ENCODE results near the gene SOX18. TPM values are rescaled to one million over a fixed set of nuclear protein-coding genes. Genes with fewer than 3 reads are reported as not detected.

Gene SOX18
- total RNA-seq, 1 donor = under 0.01 TPM

GRCh38 chr20:64095455-64095854, 46.0 kb upstream of the SOX18 start:
- no peaks in the 10 kb centered on the region for H3K4me1 ChIP-seq (ENCODE audit: insufficient read depth, low read length)
- no peaks in the 10 kb centered on the region for H4K20me1 ChIP-seq (ENCODE audit: insufficient read depth, low read length)
- no peak overlapping the region for H3K4me2 ChIP-seq (ENCODE audit: insufficient read depth, low read length)
- no peaks in the 10 kb centered on the region for H3K36me3 ChIP-seq (ENCODE audit: insufficient read depth, low read length)
- H3K4me3 ChIP-seq (ENCODE audit: insufficient read depth, low read length) = no peak overlapping the region
- no peaks in the 10 kb centered on the region for H3K9me3 ChIP-seq (ENCODE audit: low read depth, low read length)
- no peak overlapping the region for H2AFZ ChIP-seq (ENCODE audit: low read length)
- H3K27me3 ChIP-seq (ENCODE audit: insufficient read depth, low read length) = peaks cover 2% of the 10 kb centered on the region
- DNase-seq (ENCODE audit: insufficient read length, low spot score, missing footprints) = no peak
- TF ChIP-seq CTCF (IDR thresholded peaks at IDR 0.05; ENCODE audit: extremely low read depth, low read depth, low read length) = no peak
- H3K27ac ChIP-seq (ENCODE audit: low read depth, low read length) = no peak overlapping the region
- H3K79me2 ChIP-seq (ENCODE audit: insufficient read depth, low read length) = no peaks in the 10 kb centered on the region

- no peaks in the 10 kb centered on the region for H4K20me1 ChIP-seq (ENCODE audit: insufficient read depth, low read length)
- DNase-seq (ENCODE audit: insufficient read length, low spot score, missing footprints) = no peak
- no peaks in the 10 kb centered on the region for H3K79me2 ChIP-seq (ENCODE audit: insufficient read depth, low read length)
- no peaks in the 10 kb centered on the region for H3K4me1 ChIP-seq (ENCODE audit: insufficient read depth, low read length)
- no peaks in the 10 kb centered on the region for H3K36me3 ChIP-seq (ENCODE audit: insufficient read depth, low read length)
- no peak overlapping the region for H2AFZ ChIP-seq (ENCODE audit: low read length)
- no peak overlapping the region for H3K27ac ChIP-seq (ENCODE audit: low read depth, low read length)
- TF ChIP-seq CTCF (IDR thresholded peaks at IDR 0.05; ENCODE audit: extremely low read depth, low read depth, low read length) = no peak
- H3K4me3 ChIP-seq (ENCODE audit: insufficient read depth, low read length) = no peak overlapping the region
- H3K4me2 ChIP-seq (ENCODE audit: insufficient read depth, low read length) = no peak overlapping the region
- H3K27me3 ChIP-seq (ENCODE audit: insufficient read depth, low read length) = no peaks in the 10 kb centered on the region
- no peaks in the 10 kb centered on the region for H3K9me3 ChIP-seq (ENCODE audit: low read depth, low read length)
Observed at GRCh38 chr20:64093013-64093503, 43.6 kb upstream of the SOX18 start.

- H3K4me2 ChIP-seq (ENCODE audit: insufficient read depth, low read length) = no peak overlapping the region
- no peak for DNase-seq (ENCODE audit: insufficient read length, low spot score, missing footprints)
- H3K27me3 ChIP-seq (ENCODE audit: insufficient read depth, low read length) = peaks cover 2% of the 10 kb centered on the region
- no peak overlapping the region for H2AFZ ChIP-seq (ENCODE audit: low read length)
- no peak overlapping the region for H3K27ac ChIP-seq (ENCODE audit: low read depth, low read length)
- H3K4me1 ChIP-seq (ENCODE audit: insufficient read depth, low read length) = no peaks in the 10 kb centered on the region
- H3K36me3 ChIP-seq (ENCODE audit: insufficient read depth, low read length) = no peaks in the 10 kb centered on the region
- H3K79me2 ChIP-seq (ENCODE audit: insufficient read depth, low read length) = no peaks in the 10 kb centered on the region
- no peaks in the 10 kb centered on the region for H4K20me1 ChIP-seq (ENCODE audit: insufficient read depth, low read length)
- no peak for TF ChIP-seq CTCF (IDR thresholded peaks at IDR 0.05; ENCODE audit: extremely low read depth, low read depth, low read length)
- no peak overlapping the region for H3K4me3 ChIP-seq (ENCODE audit: insufficient read depth, low read length)
- no peaks in the 10 kb centered on the region for H3K9me3 ChIP-seq (ENCODE audit: low read depth, low read length)
Observed at GRCh38 chr20:64092258-64093012, 43.0 kb upstream of the SOX18 start.

- no peak overlapping the region for H3K27ac ChIP-seq (ENCODE audit: low read depth, low read length)
- no peaks in the 10 kb centered on the region for H3K9me3 ChIP-seq (ENCODE audit: low read depth, low read length)
- no peak overlapping the region for H2AFZ ChIP-seq (ENCODE audit: low read length)
- H3K27me3 ChIP-seq (ENCODE audit: insufficient read depth, low read length) = peaks cover 2% of the 10 kb centered on the region
- H3K79me2 ChIP-seq (ENCODE audit: insufficient read depth, low read length) = no peaks in the 10 kb centered on the region
- TF ChIP-seq CTCF (IDR thresholded peaks at IDR 0.05; ENCODE audit: extremely low read depth, low read depth, low read length) = no peak
- H3K36me3 ChIP-seq (ENCODE audit: insufficient read depth, low read length) = no peaks in the 10 kb centered on the region
- H3K4me2 ChIP-seq (ENCODE audit: insufficient read depth, low read length) = no peak overlapping the region
- no peaks in the 10 kb centered on the region for H4K20me1 ChIP-seq (ENCODE audit: insufficient read depth, low read length)
- H3K4me1 ChIP-seq (ENCODE audit: insufficient read depth, low read length) = no peaks in the 10 kb centered on the region
- no peak overlapping the region for H3K4me3 ChIP-seq (ENCODE audit: insufficient read depth, low read length)
- no peak for DNase-seq (ENCODE audit: insufficient read length, low spot score, missing footprints)
Observed at GRCh38 chr20:64091770-64092169, 42.3 kb upstream of the SOX18 start.
